ENCODE results near the gene REEP5.

- TF ChIP-seq CTCF (IDR thresholded peaks at IDR 0.05; ENCODE audit: low read depth, low read length, poor library complexity, severe bottlenecking) (no peak), EZH2phosphoT487 (IDR thresholded peaks at IDR 0.05; ENCODE audit: borderline replicate concordance, low read length) (no peak)
Observed at GRCh38 chr5:112940670-112941069, 18.6 kb upstream of the REEP5 start.
